ENCODE data around the gene AIRE.
"Not testable (repeated sequence)": the region's sequence is repeated elsewhere in the genome, so short reads cannot be mapped to it uniquely, and the experiment has no call there.

AIRE gene

DNA sequence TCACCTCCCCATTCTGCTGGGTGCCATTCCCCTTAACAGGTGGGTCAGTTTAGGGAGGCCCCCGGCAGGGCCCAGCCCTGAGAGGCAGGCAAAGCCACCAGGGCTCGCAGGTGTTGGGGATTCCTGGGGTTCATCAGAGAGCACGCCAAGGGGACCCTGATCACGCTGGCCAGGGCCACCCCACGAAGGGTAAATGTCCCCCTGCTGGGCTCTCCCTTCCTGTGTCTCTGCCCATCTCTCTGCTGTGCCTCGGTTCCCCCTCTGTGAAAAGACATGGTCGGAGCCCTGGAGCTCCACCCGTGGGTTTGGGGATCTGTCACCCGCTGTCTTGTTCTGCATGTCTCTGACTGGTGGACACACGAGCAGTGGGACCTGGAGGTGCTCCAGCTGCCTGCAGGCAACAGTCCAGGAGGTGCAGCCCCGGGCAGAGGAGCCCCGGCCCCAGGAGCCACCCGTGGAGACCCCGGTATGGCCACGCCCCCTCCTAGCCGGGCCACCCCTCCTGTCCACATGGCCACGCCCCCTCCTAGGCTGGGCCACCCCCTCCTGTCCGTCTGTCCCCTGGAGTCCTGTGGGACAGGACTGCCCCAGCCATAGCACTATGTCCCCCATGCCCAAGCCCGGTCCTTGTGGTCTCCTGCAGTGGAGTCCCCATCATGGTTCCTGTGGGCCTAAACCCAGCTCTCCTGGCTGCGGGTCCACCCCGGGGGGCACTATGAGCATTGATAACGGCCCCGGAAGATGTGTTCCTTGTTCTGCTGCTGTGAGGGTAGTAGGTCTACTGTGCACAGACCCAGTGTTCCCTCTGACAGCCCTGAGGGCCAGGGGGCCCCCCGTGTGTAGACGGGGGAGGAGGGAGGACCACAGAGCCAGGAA is 6.5 kb downstream of the AIRE start:
- no peak for DNase-seq (ENCODE audit: low spot score)

- DNase-seq (ENCODE audit: low spot score), result no peak
Observed at GRCh38 chr21:44292812-44293195, 7.1 kb downstream of the AIRE start.

DNA sequence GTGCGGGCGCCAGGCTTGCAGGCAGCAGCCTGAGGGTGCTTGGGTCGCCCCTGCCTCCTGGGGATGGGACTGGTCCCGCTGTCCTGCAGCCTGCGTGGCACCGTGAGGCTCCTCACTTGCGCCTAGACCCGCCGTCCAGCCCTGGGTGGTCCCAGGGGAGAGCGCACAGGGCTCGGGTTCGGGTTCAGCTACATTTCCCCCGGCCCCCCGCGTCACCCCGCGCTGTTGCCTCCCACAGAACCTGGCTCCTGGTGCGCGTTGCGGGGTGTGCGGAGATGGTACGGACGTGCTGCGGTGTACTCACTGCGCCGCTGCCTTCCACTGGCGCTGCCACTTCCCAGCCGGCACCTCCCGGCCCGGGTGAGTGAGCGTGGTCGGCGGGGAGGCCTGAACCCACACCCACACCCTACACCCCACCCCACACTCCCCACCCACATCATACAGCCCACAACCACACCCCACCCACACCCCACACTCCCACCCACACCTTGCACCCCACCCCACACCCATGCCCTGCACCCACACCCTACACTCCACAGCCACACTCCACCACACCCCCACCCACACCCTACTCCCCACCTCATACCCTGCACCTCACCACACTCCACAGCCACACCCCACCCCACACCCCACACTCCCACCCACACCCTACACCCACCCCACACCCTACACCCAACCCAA is 8.0 kb downstream of the AIRE start:
- DNase-seq (ENCODE audit: low spot score), result no peak

- no peak for DNase-seq (ENCODE audit: low spot score)
Observed at GRCh38 chr21:44294391-44295162, 8.9 kb downstream of the AIRE start.

GRCh38 chr21:44295163-44295573 is 9.5 kb downstream of the AIRE start:
- DNase-seq (ENCODE audit: low spot score), result no peak

GRCh38 chr21:44295646-44296045 is 10.0 kb downstream of the AIRE start:
- DNase-seq (ENCODE audit: low spot score), result no peak

DNA sequence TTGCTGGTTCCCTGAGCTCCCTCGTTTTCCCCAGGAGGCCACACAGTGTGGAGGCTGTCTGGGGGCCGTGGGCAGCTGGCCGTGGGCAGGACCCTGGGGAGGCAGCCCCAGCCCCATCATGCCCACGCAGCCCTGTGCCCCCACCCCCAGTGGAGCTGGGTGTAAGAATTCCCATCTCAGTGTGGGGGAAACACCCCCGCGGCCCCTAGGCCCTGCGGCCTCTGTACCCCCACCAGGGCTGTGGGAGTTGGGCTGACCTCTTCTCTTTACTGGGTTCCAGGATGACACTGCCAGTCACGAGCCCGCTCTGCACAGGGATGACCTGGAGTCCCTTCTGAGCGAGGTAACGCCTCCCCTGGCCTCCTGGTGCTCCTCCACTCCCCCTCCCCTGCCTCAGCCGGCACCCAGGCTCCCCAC is 10.4 kb downstream of the AIRE start:
- DNase-seq (ENCODE audit: low spot score), result no peak

GRCh38 chr21:44296916-44297315 is 11.2 kb downstream of the AIRE start:
- DNase-seq (ENCODE audit: low spot score), result no peak

GRCh38 chr21:44297525-44298290 is 12.0 kb downstream of the AIRE start:
- peak; percentile 80 for DNase-seq (ENCODE audit: low spot score)

DNA sequence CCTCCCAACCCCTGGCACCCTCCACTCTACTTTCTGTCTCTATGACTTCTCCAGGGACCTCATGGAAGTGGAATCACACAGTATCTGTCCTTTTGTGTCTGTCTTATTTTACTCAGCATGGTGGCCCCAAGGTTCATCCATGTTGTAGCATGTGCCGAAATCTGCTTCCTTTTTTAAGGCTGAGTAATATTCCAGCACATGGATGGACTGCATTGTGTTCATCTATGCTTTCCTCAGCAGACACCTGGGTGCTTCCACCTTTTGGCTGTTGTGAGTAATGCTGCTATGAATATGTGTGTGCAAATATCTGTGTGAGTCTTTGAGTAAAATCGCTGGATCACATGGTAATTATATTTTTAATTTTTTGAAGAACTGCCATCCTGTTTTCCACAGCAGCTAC is 12.6 kb downstream of the AIRE start:
- no peak for DNase-seq (ENCODE audit: low spot score)

GRCh38 chr21:44299085-44299457 is 13.4 kb downstream of the AIRE start:
- no peak for DNase-seq (ENCODE audit: low spot score)

GRCh38 chr21:44299458-44300261 is 14.0 kb downstream of the AIRE start, which contains the start of gene PFKL:
Gene PFKL, plus strand, starts transcription at chr21:44300053. Its CDS starts 53 bp downstream, at chr21:44300106.
- DNase-seq (ENCODE audit: low spot score), result peak; percentile 48

DNA sequence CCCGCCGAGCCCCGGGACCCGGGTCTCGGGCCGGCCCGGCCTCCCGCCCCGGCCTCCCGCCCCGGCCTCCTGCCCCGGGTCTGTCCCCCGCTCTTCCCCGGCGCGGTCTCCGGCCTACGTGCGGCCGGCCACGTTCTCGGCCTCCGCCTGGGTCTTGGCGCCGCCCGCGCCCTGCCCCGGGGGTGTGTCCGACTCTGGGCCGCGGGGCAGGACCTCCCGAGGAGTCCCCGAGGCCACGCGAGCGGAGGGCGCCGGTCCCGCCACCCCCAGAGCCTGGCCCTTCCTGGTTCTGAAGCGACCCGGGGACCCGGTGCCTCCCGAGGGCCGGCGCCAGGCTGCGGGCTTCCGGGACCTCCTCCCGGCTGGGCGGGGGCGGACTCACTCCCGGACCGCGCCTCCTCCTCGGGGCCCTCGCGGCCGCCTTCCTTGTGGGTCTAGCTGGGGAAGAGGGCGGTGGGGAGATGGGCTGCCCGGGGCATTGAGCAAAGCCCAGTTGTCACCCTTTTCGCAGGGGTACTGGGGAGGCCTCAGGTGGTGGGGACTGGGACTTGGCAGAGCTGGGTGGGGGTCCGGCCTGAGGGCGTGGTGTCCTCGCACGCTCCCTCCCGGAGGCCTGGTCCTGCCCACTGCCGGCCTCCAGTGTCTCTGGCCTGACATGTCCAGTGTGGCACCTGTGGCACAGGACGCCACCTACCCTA is 14.7 kb downstream of the AIRE start:
- DNase-seq (ENCODE audit: low spot score), result peak; percentile 31

DNA sequence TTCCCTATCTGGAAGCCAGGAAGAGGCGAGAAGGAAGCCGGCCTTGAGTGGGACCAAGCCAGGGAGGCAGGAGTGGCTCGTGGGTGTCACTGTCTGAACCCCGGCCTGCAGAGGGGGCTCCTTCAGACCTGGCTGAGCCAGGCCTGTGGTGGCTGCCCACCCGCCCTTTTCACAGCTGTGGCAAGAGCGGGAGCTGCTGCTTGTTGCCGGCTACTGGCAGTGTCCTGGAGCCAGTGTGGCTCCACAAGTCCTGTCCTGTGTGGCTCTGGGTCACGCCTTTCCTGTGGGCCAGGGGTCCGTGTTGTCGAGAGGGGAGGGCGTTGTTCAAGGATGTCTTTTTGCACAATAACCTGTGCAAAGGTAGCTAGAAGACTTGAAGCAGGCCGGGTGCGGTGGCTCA is 15.5 kb downstream of the AIRE start:
- DNase-seq (ENCODE audit: low spot score), result no peak

GRCh38 chr21:44301961-44302406 is 16.3 kb downstream of the AIRE start:
- no peak for DNase-seq (ENCODE audit: low spot score)

- DNase-seq (ENCODE audit: low spot score), result not testable (repeated sequence)
Observed at GRCh38 chr21:44302573-44303401, 17.1 kb downstream of the AIRE start.

DNA sequence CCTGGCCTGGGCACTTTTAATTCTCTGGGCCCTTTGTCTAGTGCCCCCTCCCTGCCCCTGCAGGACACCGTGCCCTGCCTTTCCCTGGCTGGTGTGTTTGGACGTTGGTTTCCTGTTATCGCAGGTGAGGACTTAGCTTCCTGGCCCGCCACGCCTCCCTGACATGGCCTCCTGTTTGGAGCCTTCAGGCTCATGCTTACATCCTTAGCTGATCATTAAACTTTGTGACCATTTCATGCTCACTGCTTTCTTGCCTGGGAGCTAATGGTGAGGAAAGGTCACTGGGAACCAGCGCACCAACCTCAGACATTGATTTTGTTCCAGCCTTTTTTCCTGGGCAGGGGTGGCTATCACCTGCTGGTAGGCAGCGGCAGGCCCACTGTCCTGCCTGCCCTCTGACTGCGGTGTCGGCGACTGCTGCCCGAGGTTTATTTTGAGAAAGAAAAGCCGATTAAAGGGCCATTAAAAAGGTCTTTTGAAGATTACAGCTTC is 17.9 kb downstream of the AIRE start:
- DNase-seq (ENCODE audit: low spot score), result no peak

- no peak for DNase-seq (ENCODE audit: low spot score)
Observed at GRCh38 chr21:44304011-44304616, 18.4 kb downstream of the AIRE start.

- DNase-seq (ENCODE audit: low spot score), result peak; percentile 36
Observed at GRCh38 chr21:44304877-44305293, 19.2 kb downstream of the AIRE start.

Data from SW480 (cell line).